ENCODE data around the gene SPG11.

- TF ChIP-seq CTCF (IDR thresholded peaks at IDR 0.05) = no peak
- TF ChIP-seq POLR2A (IDR thresholded peaks at IDR 0.05) = no peak
- no peak for TF ChIP-seq POLR2AphosphoS5 (IDR thresholded peaks at IDR 0.05)
These were observed 5.5 kb upstream of the SPG11 start for GRCh38 chr15:44668921-44669320.
